Fibroblast of skin of back (primary cell): Measurements from ENCODE around the gene GIPR. TPM values are rescaled to one million over a fixed set of nuclear protein-coding genes. Genes with fewer than 3 reads are reported as not detected.
"Not testable (repeated sequence)": the region's sequence is repeated elsewhere in the genome, so short reads cannot be mapped to it uniquely, and the experiment has no call there.

ENCODE experiments used
- DNase-seq: peaks from one replicate; pipeline ENCODE4 v3.0.0-alpha.2; 2013
- polyA plus RNA-seq, 2 experiments: library from polyadenylated mRNA; unstranded; fragments of 120-200 nt; gene quantifications; one replicate each; pipeline ENCODE4 v1.2.1, GENCODE V29; 2013; ENCODE audit not compliant: insufficient read length in 2 of 2

The GIPR gene
- 1.7 TPM for polyA plus RNA-seq (2013, experiment 1 of 2; ENCODE audit: insufficient read length)
- 2.7 TPM for polyA plus RNA-seq (2013, experiment 2 of 2; ENCODE audit: insufficient read length)

- DNase-seq: peak; percentile 84
These were observed at the start of gene GIPR for GRCh38 chr19:45667620-45668341. TSS of gene GIPR (plus strand) at chr19:45668221. CDS start at chr19:45669521, 1,300 bp downstream.

- DNase-seq: no peak
These were observed 46.6 kb upstream of the GIPR start for GRCh38 chr19:45621389-45621788.

- DNase-seq: no peak
These were observed 46.0 kb upstream of the GIPR start for GRCh38 chr19:45621976-45622503.

DNA sequence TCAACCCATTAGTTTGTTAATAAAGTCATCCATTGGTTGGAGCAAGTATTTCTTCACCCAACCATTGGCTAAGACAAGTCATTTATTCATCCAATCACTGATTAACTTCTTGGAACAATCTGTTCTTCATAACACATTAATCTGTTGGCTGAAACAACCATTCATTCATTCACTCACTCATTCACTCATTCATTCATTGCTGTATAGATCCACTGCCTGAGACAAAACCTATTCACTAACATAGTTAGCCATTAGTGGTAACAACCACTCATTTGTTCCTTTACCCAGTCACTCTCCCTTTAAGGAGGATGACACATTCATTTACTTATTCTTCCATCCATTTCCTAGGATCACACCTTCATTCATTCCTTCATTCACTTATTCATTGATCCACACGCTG is 44.0 kb upstream of the GIPR start:
- DNase-seq: no peak

DNA sequence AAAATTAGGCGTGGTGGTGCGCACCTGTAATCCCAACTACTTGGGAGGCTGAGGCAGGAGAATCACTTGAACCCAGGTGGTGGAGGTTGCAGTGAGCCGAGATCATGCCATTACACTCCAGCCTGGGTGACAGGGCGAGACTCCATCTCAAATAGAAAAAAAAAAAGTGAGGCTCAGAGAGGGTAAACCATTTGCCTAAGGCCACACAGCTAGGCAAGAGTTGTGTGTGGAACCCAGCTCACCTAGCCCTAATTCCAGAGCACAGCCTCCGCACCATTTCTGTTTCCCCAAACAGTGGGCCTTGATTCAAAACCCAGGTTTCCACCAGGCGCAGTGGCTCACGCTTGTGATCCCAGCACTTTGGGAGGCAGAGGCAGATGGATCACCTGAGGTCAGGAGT is 39.8 kb upstream of the GIPR start:
- not testable (repeated sequence) for DNase-seq

GRCh38 chr19:45629704-45630103 is 38.3 kb upstream of the GIPR start:
- DNase-seq: no peak

GRCh38 chr19:45630463-45630862 is 37.6 kb upstream of the GIPR start:
- DNase-seq: peak; percentile 97

GRCh38 chr19:45632468-45633196 is 35.4 kb upstream of the GIPR start:
- DNase-seq: peak; percentile 91

GRCh38 chr19:45636275-45636674 is 31.7 kb upstream of the GIPR start:
- no peak for DNase-seq

DNA sequence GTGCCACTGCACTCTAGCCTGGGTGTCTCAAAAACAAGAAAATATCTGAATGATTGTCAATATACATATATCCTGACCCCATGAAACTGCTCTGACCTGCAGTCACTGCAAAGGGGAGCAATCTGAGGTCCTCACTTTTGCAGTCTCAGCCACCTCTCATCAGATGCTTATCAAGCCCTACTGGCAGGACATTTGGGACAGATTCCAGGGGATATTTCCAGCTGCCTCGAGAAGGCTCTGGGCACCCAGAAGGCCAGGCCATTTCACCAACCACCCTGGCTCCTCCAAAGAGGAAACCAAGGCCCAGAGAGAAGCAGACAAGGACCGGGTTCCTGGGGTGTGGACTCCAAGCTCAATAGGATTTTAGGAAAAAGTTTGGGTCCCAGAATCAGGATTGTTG is 31.1 kb upstream of the GIPR start:
- DNase-seq: no peak

- peak; percentile 34 for DNase-seq
These were observed 29.9 kb upstream of the GIPR start for GRCh38 chr19:45637890-45638667.

GRCh38 chr19:45638930-45639729 is 28.9 kb upstream of the GIPR start, which contains the start of gene EML2:
TSS of gene EML2 (minus strand) at chr19:45639397. CDS start at chr19:45639376, 21 bp downstream.
- DNase-seq: peak; percentile 40

DNA sequence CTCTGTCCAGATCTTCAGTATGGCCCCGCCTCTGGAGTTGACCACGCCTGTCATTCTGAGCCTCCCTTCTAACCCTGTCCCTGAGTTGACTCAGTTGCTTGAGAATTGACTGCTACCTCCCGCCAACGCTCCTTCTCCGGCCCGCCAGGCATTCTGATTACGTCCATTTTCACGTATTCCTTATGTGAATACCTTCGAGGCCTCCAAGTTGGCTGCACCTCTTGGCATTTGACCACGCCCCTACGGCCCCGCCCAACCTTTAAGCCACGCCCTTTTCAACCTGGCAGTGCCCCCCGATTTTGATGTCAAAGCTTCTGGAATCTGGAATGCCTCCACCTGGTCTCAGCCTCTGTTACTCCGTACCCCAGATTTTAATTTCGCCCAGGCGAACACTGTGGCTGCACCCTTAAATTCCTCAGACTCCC is 27.2 kb upstream of the GIPR start:
- DNase-seq: no peak

DNA sequence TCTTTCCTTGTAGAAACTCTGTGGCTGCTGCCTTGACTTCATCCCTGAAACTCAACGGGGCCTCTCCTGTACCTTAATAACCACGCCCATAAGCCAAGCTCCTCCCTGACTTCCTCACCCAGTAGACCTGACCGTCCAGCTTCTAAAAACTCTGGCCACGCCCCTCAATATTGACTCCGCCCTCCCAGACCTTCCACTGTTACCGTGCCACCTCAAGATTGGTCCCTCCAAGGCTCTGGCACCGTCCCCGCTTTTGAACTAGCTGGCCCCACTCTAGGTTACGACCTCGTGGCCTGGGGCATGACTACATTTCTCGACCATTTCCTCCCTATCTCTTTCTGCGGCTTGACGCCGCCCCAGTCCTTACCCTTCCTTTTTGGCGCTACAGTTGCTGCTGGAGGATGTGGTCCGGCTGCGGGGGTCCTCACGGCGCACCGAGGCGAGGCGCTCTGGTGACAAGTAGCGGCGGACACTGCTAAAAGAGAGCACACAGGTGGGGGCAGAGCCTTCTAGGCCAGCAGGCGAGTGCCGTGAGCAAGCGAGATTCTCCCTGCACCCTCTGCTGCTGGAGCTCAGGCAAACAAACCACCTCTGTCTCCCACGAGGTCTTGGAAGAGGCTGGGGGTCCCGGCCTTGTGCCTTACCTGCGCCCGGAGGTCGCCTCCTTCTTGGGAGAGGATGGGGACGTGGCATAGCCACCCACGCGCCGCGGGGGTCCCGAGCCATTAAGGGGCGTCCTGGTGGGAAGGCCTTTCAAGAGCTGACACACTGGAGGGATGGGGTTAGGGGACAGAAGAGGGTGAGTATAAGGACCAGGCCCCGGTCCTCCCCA is 26.5 kb upstream of the GIPR start:
- peak; percentile 80 for DNase-seq

DNA sequence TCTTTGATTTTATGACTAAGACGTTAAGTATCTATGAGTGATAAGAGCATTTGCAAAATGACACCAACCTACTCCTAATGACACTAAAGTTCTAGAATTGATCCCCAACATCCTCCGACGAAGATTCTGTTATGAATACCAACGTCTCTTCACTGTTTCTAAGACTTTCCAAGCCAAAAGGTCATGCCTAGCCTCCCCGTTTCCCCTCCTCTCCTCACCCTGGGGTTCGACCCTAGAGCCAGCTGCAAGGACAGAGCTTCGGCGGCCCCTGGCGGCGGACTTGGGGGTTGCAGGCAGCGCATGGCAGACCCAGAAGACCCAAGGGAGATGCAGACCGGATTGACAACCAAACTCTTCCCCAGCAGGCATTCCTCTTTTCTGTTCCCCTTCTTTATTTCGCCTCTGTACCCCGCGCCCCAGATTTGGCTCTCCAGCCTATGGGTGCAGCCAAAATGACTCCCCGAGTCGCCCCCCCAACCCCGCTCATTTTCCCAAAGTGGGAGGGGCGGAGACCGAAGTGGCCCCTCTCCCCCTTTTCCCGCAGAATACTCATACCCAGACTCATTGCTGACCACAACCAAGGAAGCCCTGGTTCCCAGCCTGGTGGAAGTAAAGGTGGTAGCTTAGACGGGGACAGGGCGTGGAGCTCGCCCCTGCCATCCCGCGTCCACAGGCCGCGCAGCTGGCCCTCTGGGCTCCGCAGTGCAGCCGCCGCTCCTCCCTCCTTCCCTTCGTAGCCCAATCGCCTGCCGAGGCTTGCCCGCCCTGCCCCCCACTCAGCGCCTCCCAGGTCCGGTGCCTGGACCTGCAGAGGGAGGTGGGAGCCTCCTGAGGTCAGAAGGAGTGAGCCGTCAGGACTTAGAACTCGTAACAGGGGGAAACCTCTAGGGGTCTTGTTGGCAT is 24.7 kb upstream of the GIPR start:
- peak; percentile 74 for DNase-seq

DNA sequence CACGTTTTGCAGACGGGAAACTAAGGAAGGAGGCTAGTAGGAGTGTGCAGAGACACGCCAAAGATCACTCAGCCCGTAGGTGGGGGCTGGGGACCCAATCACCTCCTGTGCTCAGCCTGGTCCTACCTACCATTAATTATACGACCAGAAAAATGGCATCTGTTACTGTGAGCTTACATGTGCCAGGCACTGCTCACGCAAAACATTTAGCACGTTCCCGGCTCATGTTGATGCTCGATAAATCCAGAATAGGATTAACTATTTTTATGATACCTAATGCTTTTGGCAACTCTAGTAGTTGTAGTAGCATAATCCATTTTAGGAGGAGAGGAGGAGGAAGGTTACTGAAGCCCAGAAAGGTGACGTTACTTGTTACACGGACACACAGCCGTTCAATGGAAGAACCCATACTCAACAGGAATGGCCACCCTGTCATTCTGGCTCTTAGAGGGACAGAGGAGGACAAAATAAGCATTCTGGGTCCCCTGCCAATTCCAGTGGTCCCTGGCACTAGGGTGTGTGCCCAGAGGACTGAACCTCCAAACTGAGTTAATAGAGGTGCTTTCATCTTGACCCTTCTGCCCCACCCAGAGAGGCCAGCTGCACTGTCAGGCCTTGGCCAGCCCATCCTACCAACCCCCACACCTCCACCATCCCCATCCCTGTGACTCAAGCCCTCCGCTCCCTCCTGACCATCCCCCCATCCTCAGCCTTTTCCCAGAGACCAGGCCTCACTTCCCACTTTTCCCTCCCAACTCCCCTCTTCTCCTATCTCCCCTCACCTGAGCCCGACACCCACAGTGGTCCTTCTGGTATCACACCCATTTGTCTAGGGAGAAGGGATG is 23.9 kb upstream of the GIPR start:
- DNase-seq: no peak

DNA sequence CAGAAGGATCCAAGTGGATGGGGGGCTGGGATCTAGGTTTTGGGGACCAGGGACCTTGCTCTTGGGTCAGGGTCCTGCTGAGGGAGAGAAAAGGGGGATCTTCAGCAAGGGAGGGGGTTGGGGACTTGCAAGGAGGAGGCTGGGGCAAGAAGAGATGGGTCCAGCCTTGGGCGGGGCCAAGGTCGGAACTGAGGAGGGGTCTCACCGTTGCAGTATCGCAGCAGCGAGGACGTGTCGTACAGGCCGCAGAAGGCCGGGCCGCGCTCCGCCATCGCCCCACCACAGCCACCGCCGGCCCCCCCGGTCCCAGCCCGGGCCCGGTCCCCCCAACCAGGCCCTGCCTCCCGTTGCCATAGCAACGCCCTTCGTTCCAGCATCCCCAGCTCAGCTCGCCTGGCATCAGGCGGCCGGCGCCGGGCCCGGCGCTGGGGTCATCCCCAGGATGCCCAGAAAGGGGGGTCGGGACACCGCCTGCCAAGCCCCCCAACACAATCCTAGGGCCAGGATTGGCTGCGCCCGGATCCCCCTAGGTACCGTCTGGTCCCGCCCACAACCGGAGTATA is 22.9 kb upstream of the GIPR start:
- DNase-seq: no peak

GRCh38 chr19:45645631-45646344 is 22.2 kb upstream of the GIPR start:
- DNase-seq: peak; percentile 92
